Activated CD4-positive, CD25-positive, alpha-beta regulatory T cell treated with anti-CD3 and anti-CD28 coated beads, Interleukin-2, amount 50 U/mL, for 24 hours (primary cell): Measurements from ENCODE around the gene ADIPOR1.
A peak's percentile ranks its signal among the peaks of the same experiment; 100 is the strongest.
"Not testable (repeated sequence)": the region's sequence is repeated elsewhere in the genome, so short reads cannot be mapped to it uniquely, and the experiment has no call there.

Experiments used
- ATAC-seq, 2 donors: fragments of 150-1000 bp; cut with Tn5 transposase; one replicate each; pipeline ENCODE4 v1.10.0; 2021; ENCODE audit warnings: mild to moderate bottlenecking in 1 of 2, moderate library complexity in 1 of 2

Gene ADIPOR1

DNA sequence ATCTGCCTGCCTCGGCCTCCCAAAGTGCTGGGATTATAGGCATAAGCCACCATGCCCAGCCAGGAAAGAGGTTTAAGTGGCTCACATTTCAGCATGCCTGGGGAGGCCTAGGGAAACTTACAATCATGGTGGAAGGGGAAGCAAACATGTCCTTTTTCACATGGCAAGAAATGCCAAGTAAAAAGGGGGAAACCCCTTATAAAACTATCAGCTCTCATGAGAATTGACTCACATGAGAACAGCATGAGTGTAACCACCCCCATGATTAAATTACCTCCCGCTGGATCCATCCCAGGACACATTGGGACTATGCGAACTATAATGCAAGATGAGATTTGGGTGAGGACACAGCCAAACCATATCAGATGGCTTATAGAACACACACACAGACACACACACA, 22.3 kb downstream of the ADIPOR1 start:
- ATAC-seq, result no peak

DNA sequence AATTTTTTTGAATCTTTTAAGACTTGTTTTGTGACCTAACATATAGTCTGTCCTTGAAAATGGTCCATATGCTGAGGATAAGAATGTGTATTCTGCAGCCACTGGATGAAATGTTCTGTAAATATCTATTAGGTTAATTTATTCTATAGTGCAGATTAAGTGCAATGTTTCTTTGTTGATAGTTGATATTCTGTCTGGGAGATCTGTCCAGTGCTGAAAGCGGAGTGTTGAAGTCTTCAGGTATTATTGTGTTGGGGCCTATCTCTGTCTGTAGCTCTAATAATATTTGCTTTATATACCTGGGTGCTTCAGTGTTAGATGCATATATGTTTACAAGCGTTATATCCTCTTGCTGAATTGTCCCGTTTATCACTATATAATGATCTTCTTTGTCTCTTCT, 23.4 kb downstream of the ADIPOR1 start:
- no peak for ATAC-seq

- no peak for ATAC-seq
Observed at GRCh38 chr1:202932476-202932875, 25.6 kb downstream of the ADIPOR1 start.

DNA sequence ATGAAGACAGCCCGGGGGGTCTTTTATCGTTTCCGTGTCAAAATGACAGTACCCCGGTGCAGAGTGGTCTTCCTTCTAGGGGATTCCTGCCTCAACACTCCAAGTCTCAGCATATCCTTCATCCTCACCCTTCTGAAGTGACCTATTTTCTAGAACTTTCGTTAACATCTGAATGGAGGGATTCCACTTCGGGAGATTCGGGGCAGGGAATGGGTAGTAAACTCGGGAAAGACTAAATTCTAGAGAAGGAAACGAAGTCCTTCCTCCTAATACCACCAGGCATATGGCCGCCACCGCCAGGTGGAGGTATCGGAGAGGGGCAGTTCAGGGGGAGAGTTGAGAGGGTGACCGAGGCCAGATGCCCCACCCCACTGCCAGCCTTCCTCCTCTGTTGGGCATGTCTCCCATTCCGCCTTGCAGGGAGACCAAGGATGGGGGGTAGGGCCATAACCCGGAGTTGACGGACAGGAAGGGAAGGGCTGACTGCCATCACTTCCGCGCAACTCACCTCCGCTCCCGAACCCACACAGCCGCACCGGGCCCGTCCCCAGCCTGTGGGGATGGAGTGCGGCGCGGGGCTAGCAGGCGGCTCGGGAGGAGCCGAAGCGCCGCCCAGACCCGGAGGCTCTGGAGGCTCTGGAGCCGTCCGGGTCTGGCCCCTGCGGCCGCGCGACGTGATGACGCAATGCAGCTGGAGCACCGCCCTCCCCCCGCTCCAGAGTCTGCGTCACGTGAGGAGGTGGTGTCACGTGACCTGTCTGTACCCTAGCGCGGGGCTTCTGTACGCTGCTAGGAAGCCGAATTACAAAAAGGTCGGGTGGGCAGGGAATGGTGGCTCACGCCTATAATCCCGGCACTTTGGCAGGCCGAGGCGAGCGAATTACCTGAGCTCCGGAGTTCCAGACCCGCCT, 31.3 kb downstream of the ADIPOR1 start, which contains the start of gene KLHL12:
TSS of gene KLHL12 (minus strand) at position 654 of the 911 bp plus-strand sequence. CDS start 2,072 bp downstream, outside the sequence.
- peak; percentile 96 for ATAC-seq

DNA sequence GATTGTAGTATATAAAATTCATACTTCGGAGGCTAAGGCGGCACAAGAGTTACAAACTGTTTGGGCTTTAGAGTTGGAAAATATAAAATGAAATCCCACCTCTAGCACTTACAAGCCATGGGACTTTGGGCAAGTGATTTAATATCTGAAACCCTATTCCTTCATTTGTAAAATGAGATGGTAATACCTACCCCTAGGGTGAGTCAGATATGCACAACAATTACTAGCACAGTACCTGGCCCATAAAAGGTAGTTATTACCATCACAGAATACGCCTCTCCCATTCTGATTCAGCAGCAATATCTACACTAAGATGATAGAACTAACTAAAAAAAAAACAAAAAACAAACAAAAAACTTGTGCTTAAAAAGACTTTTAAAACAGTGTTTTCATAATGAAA, 34.6 kb downstream of the ADIPOR1 start:
- ATAC-seq, result no peak

DNA sequence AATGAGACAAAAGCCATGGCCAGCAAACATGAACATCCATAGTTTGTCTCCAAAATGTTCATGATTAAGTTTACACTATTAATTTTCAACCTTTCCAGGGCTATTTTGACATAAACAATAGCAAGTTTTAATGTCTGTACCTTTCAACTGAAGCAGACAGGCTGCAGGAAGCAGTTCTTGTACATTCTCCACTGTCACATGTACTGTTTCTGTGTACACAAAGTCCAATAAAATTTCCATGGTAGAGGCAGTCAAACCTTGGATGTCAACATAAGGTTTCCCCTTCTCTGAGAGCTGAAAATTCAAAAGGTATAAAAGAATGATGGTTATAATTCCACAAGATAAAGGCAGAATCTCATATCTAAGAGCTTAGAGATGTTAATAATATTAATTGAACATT, 38.5 kb downstream of the ADIPOR1 start:
- ATAC-seq, result no peak

GRCh38 chr1:202915146-202915545, 43.0 kb downstream of the ADIPOR1 start:
- ATAC-seq, result no peak

GRCh38 chr1:202912476-202912875, 45.6 kb downstream of the ADIPOR1 start:
- ATAC-seq, result not testable (repeated sequence)

DNA sequence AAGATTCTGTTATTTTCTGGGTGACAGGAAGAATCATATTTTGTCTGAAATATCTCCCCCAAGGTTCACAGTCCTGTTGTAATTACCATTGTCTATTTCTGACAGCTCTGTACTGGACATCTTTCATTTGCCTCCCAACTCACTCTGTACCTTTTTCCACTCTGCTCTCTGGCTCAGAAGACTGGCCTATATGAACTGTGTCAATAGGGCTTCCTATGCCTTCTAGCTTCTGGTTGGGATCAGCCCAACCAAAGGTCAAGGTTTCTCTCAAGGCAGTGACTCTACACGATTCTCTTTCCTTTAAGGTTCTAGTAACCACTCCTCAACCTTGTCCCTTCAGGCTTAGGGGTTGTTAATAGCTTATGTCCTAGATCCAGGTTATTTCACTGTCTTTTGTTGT, 48.6 kb downstream of the ADIPOR1 start:
- ATAC-seq, result no peak

GRCh38 chr1:202908998-202909397, 49.1 kb downstream of the ADIPOR1 start:
- no peak for ATAC-seq

GRCh38 chr1:202905331-202905730, 52.8 kb downstream of the ADIPOR1 start:
- no peak for ATAC-seq

- ATAC-seq, result not testable (repeated sequence)
Observed at GRCh38 chr1:202903808-202904207, 54.3 kb downstream of the ADIPOR1 start.

- ATAC-seq, result no peak
Observed at GRCh38 chr1:202901555-202901954, 56.6 kb downstream of the ADIPOR1 start.

DNA sequence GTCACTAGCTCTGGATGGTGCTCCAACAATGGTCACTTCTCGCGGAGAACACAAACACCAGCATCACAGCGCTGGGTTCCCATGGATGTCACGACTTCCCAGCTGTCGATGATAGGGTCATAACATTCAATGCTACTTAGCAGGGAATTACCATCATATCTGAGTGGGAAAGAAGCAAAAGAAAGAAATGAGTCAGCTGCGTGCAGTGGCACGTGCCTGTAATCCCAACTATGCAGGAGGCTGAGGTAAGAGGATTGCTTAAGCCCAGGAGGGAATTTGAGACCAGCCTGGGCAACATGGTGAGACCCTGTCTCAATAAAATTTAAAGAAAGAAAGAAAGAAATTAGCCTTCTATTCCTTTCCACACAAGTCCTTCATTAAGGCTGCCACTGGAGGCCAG, 65.6 kb downstream of the ADIPOR1 start:
- no peak for ATAC-seq
